ENCODE results near the gene MFSD1. TPM values are rescaled to one million over a fixed set of nuclear protein-coding genes. Genes with fewer than 3 reads are reported as not detected.

The MFSD1 gene
- polyA plus RNA-seq, 2 of the 4 experiments (the other 2 are of a cell fraction), result 41.5 to 53.2 TPM

- H3K27ac ChIP-seq, result peak overlapping the region; percentile 25 to 67; a peak in 4 of 6 replicates
- H3K4me1 ChIP-seq, result peaks cover 53% of the 10 kb centered on the region
- 91% methylated on average over 2 of the region's 2 CpGs for WGBS (ENCODE audit: missing lambda C conversion rate)
- no peak for ATAC-seq
- no peak for TF ChIP-seq NPAS2 (CRISPR knock-in tag; IDR thresholded peaks at IDR 0.05; ENCODE audit: borderline replicate concordance)
- no peak for TF ChIP-seq HDAC2 (IDR thresholded peaks at IDR 0.05)
- no peak for TF ChIP-seq FOSB (CRISPR knock-in tag; IDR thresholded peaks at IDR 0.05)
- TF ChIP-seq FOSL2 (IDR thresholded peaks at IDR 0.05), result no peak
- TF ChIP-seq FOSL2 (CRISPR knock-in tag; IDR thresholded peaks at IDR 0.05), result no peak
- TF ChIP-seq CEBPB (IDR thresholded peaks at IDR 0.05), result no peak
- TF ChIP-seq MAFK (IDR thresholded peaks at IDR 0.05; ENCODE audit: partially characterized antibody), result no peak
- no peak for TF ChIP-seq HOXB13 (CRISPR knock-in tag; IDR thresholded peaks at IDR 0.05; ENCODE audit: low read depth)
- TF ChIP-seq ZSCAN20 (CRISPR knock-in tag; IDR thresholded peaks at IDR 0.05), result no peak
- H3K9me3 ChIP-seq, result no peaks in the 10 kb centered on the region
- POLR2A ChIA-PET, result interaction anchor here (0.6 kb wide), 1 partner anchor 52 kb away, joined by 4 read pairs; no protein-coding TSS in a partner anchor
- CTCF ChIA-PET, result no interaction called here
- DNase-seq (ENCODE audit: low read depth in 1 of 2, low spot score in 1 of 2), result no peak
- no peak overlapping the region; the same call in 2 of the 3 replicates for H3K4me2 ChIP-seq
- no peak for FAIRE-seq
- no peak overlapping the region for H3K4me3 ChIP-seq
Measured at GRCh38 chr3:158774965-158775364, 26.9 kb upstream of the MFSD1 start.

- ATAC-seq (peak in 1 of 2 experiments; percentile 32; a peak in 3 of 6 replicates), DNase-seq (ENCODE audit: low read depth in 1 of 2, low spot score in 1 of 2) (peak in 1 of 2 experiments; percentile 39), FAIRE-seq (no peak)
- H3K4me2 ChIP-seq, result no peak overlapping the region
- H3K4me3 ChIP-seq, result no peak overlapping the region
- peak overlapping the region in 1 of 2 experiments; percentile 67; a peak in 4 of 6 replicates for H3K27ac ChIP-seq
- ChIA-PET CTCF (no interaction called here), POLR2A (no interaction called here)
- TF ChIP-seq RAD21 (conservative IDR thresholded peaks at IDR 0.05 in 1 of 2, IDR thresholded peaks at IDR 0.05 in 1 of 2), result no peak
- no peak for TF ChIP-seq RNF2 (IDR thresholded peaks at IDR 0.05; ENCODE audit: borderline replicate concordance, low read depth)
- no peak for TF ChIP-seq TP53 (CRISPR knock-in tag; IDR thresholded peaks at IDR 0.05)
- TF ChIP-seq GATA3 (IDR thresholded peaks at IDR 0.05; ENCODE audit: borderline replicate concordance), result no peak
- no peak for TF ChIP-seq ELK1 (IDR thresholded peaks at IDR 0.05; ENCODE audit: low read depth, low read length)
- TF ChIP-seq ATOH8 (CRISPR knock-in tag; IDR thresholded peaks at IDR 0.05; ENCODE audit: low read depth), result no peak
- no peak for TF ChIP-seq HOXB5 (CRISPR knock-in tag; IDR thresholded peaks at IDR 0.05)
- no peak for TF ChIP-seq BCL3 (IDR thresholded peaks at IDR 0.05)
- no peak for TF ChIP-seq PHF8 (IDR thresholded peaks at IDR 0.05; ENCODE audit: borderline replicate concordance, low read depth)
- TF ChIP-seq E2F6 (IDR thresholded peaks at IDR 0.05; ENCODE audit: borderline replicate concordance, low read depth), result no peak
- WGBS (ENCODE audit: missing lambda C conversion rate), result 81% methylated on average over 3 of the region's 3 CpGs
- H3K4me1 ChIP-seq, result peaks cover 46% of the 10 kb centered on the region
- no peaks in the 10 kb centered on the region for H3K9me3 ChIP-seq
Measured at GRCh38 chr3:158775426-158776410, 26.1 kb upstream of the MFSD1 start.

Measured in A549 (cell line).